GM21529 (cell line): Measurements from ENCODE around the gene ZDHHC14.
A peak's percentile ranks its signal among the peaks of the same experiment; 100 is the strongest.
"Not testable (repeated sequence)": the region's sequence is repeated elsewhere in the genome, so short reads cannot be mapped to it uniquely, and the experiment has no call there.

ENCODE experiments used
- ATAC-seq: cut with Tn5 transposase; IDR thresholded peaks from one replicate; pipeline ENCODE4 v1.9.1; 2021; ENCODE audit not compliant: unreplicated experiment

ZDHHC14 gene

GRCh38 chr6:157590654-157591053 lies 209.7 kb downstream of the ZDHHC14 start:
- ATAC-seq: not testable (repeated sequence)

- no peak for ATAC-seq
These were observed 211.6 kb downstream of the ZDHHC14 start for GRCh38 chr6:157592541-157592940.

GRCh38 chr6:157592980-157593379 lies 212.0 kb downstream of the ZDHHC14 start:
- no peak for ATAC-seq

- no peak for ATAC-seq
These were observed 212.6 kb downstream of the ZDHHC14 start for GRCh38 chr6:157593596-157593995.

GRCh38 chr6:157594292-157594691 lies 213.3 kb downstream of the ZDHHC14 start:
- ATAC-seq: no peak

- no peak for ATAC-seq
These were observed 214.8 kb downstream of the ZDHHC14 start for GRCh38 chr6:157595768-157596167.

- ATAC-seq: no peak
These were observed 215.5 kb downstream of the ZDHHC14 start for GRCh38 chr6:157596461-157596860.

- no peak for ATAC-seq
These were observed 215.9 kb downstream of the ZDHHC14 start for GRCh38 chr6:157596886-157597285.

- peak; percentile 59 for ATAC-seq
These were observed 216.7 kb downstream of the ZDHHC14 start for GRCh38 chr6:157597461-157598312.

GRCh38 chr6:157599191-157599590 lies 218.2 kb downstream of the ZDHHC14 start:
- ATAC-seq: no peak

GRCh38 chr6:157600807-157601206 lies 219.8 kb downstream of the ZDHHC14 start:
- ATAC-seq: no peak

GRCh38 chr6:157602521-157603295 lies 221.7 kb downstream of the ZDHHC14 start:
- ATAC-seq: no peak

- no peak for ATAC-seq
These were observed 222.4 kb downstream of the ZDHHC14 start for GRCh38 chr6:157603314-157603940.

GRCh38 chr6:157603971-157604370 lies 223.0 kb downstream of the ZDHHC14 start:
- ATAC-seq: no peak

GRCh38 chr6:157604816-157605215 lies 223.8 kb downstream of the ZDHHC14 start:
- no peak for ATAC-seq

- no peak for ATAC-seq
These were observed 224.5 kb downstream of the ZDHHC14 start for GRCh38 chr6:157605484-157605883.

GRCh38 chr6:157606516-157606915 lies 225.5 kb downstream of the ZDHHC14 start:
- ATAC-seq: no peak

GRCh38 chr6:157607317-157608109 lies 226.5 kb downstream of the ZDHHC14 start:
- ATAC-seq: peak; percentile 71

- ATAC-seq: no peak
These were observed 227.5 kb downstream of the ZDHHC14 start for GRCh38 chr6:157608221-157609075.

- no peak for ATAC-seq
These were observed 228.1 kb downstream of the ZDHHC14 start for GRCh38 chr6:157609117-157609516.
